PFSK-1 (cell line): Measurements from ENCODE around the gene POLL.

ENCODE experiments used
- FOXP2 ChIP-seq: optimal IDR thresholded peaks from 2 replicates; pipeline ENCODE3; 2011; ENCODE audit warnings: borderline replicate concordance, control low read depth, inconsistent platforms; ENCODE audit not compliant: insufficient read depth; ENCODE audit errors: extremely low read length, extremely low read depth
- POLR2AphosphoS5 ChIP-seq: IDR thresholded peaks from 2 replicates; pipeline ENCODE4 v1.6.1; 2012; ENCODE audit warnings: low read depth, mild to moderate bottlenecking, control low read depth, low read length, moderate library complexity
- SIN3A ChIP-seq: IDR thresholded peaks from 2 replicates; pipeline ENCODE4 v1.6.1; 2012; ENCODE audit warnings: mild to moderate bottlenecking, low read length, moderate library complexity, borderline replicate concordance; ENCODE audit not compliant: insufficient read depth
- TAF1 ChIP-seq: IDR thresholded peaks from 2 replicates; pipeline ENCODE4 v1.6.1; 2012; ENCODE audit warnings: low read length, control low read depth, borderline replicate concordance; ENCODE audit not compliant: insufficient read depth
- TF ChIP-seq, protein P1 (sequence below), 2 experiments: IDR thresholded peaks; 2 replicates each; pipeline versions ENCODE4 v1.6.1 to v1.8.0; 2011 to 2012; ENCODE audit warnings: low read depth in 2 of 2, low read length in 2 of 2, control low read depth in 1 of 2, inconsistent platforms in 1 of 2, mild to moderate bottlenecking in 1 of 2, moderate library complexity in 1 of 2; ENCODE audit not compliant: insufficient read depth in 1 of 2

POLL gene

GRCh38 chr10:101617824-101618568, 29.9 kb upstream of the POLL start:
- TF ChIP-seq, protein P1, sequence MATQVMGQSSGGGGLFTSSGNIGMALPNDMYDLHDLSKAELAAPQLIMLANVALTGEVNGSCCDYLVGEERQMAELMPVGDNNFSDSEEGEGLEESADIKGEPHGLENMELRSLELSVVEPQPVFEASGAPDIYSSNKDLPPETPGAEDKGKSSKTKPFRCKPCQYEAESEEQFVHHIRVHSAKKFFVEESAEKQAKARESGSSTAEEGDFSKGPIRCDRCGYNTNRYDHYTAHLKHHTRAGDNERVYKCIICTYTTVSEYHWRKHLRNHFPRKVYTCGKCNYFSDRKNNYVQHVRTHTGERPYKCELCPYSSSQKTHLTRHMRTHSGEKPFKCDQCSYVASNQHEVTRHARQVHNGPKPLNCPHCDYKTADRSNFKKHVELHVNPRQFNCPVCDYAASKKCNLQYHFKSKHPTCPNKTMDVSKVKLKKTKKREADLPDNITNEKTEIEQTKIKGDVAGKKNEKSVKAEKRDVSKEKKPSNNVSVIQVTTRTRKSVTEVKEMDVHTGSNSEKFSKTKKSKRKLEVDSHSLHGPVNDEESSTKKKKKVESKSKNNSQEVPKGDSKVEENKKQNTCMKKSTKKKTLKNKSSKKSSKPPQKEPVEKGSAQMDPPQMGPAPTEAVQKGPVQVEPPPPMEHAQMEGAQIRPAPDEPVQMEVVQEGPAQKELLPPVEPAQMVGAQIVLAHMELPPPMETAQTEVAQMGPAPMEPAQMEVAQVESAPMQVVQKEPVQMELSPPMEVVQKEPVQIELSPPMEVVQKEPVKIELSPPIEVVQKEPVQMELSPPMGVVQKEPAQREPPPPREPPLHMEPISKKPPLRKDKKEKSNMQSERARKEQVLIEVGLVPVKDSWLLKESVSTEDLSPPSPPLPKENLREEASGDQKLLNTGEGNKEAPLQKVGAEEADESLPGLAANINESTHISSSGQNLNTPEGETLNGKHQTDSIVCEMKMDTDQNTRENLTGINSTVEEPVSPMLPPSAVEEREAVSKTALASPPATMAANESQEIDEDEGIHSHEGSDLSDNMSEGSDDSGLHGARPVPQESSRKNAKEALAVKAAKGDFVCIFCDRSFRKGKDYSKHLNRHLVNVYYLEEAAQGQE (IDR thresholded peaks at IDR 0.05; ENCODE audit: insufficient read depth in 1 of 2, low read depth in 2 of 2, low read length in 2 of 2), result no peak
- no peak for TF ChIP-seq TAF1
- no peak for TF ChIP-seq SIN3A
- no peak for TF ChIP-seq FOXP2
- no peak for TF ChIP-seq POLR2AphosphoS5

GRCh38 chr10:101617102-101617823, 29.2 kb upstream of the POLL start:
- no peak for TF ChIP-seq TAF1
- TF ChIP-seq, protein P1 (IDR thresholded peaks at IDR 0.05; ENCODE audit: insufficient read depth in 1 of 2, low read depth in 2 of 2, low read length in 2 of 2), result no peak
- no peak for TF ChIP-seq SIN3A
- no peak for TF ChIP-seq POLR2AphosphoS5

GRCh38 chr10:101616415-101617101, 28.5 kb upstream of the POLL start:
- TF ChIP-seq SIN3A (no peak), POLR2AphosphoS5 (no peak), FOXP2 (no peak), TAF1 (no peak)
- TF ChIP-seq, protein P1 (IDR thresholded peaks at IDR 0.05; ENCODE audit: insufficient read depth in 1 of 2, low read depth in 2 of 2, low read length in 2 of 2), result no peak

DNA sequence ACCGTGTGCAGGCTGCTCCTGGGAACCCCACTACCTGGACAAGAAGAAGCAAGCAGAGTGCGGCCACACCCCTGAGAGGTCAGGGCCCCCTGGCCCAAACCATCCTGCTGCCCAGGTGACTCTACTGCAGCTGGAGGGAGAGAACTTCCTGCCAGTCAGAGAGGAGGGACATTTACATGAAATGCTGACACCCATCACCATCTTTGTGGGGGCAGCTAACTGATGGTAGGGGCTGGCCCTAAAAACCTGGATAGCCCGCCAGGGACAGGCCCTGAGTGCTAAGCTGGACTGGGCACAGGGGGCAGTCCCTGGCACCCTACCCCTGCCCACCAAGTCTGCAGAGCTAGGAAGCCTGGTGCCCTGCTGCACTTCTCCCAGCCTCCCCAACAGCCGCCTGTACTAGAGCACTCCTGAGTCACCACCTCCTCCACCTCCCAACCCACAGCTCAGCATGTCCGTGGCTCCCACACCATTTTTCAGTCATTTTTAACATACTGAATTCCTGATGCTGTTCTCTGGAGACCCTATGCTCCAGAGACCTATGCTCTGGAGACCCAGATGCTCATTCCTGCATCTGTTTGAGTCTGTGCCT, 27.6 kb upstream of the POLL start:
- no peak for TF ChIP-seq TAF1
- no peak for TF ChIP-seq SIN3A
- TF ChIP-seq POLR2AphosphoS5, result no peak
- TF ChIP-seq FOXP2, result no peak
- TF ChIP-seq, protein P1 (IDR thresholded peaks at IDR 0.05; ENCODE audit: insufficient read depth in 1 of 2, low read depth in 2 of 2, low read length in 2 of 2), result no peak
